ENCODE results near the gene ST6GALNAC2.
"Not testable (repeated sequence)": the region's sequence is repeated elsewhere in the genome, so short reads cannot be mapped to it uniquely, and the experiment has no call there.

The ST6GALNAC2 gene

GRCh38 chr17:76525513-76525833 is 60.2 kb downstream of the ST6GALNAC2 start:
- DNase-seq: not testable (repeated sequence)

DNA sequence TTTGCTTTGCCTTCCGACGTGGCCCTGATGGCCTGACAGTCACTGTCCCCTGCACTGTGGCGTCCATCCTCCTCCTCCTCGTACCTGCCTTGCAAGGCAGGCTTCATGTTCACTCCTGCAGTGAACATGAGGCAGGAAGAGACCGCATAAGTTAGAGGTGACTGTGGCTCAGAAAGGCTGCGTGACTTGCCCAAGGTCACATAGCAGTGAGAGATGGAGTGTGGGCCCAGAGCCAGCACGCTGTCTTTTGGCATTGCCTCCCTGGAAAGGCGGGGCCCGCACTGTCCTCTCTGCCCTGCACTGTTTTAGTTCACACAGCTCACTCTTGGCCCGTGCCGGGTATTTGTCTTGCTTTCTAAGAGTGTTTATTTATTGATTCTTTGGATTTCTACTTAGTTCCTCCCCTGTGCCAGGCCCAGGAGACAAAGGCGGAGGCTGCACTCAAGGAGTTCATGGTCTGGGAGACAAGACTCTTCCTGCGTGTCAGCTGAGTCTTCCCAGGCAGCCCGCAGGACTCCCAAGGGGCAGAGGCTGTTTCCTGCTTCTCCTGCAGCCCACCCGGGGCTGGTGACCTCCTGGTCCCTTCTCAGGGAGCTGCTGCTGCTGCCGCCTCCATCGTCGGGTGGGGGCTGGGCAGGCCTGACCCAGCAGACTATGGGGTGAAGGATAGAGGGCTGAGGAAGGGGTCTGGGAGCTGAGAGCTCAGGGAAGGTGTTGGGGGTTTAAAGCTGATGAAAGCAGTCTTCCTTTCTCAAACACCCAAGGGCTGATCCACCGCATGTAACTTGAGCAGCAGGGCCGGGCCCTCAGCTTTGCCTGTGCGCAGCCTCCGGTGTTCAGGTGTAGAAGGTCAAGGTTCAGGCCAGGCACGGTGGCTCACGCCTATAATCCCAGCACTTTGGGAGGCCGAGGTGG is 60.8 kb downstream of the ST6GALNAC2 start:
- DNase-seq: no peak

- DNase-seq: peak; percentile 26
These were observed 62.3 kb downstream of the ST6GALNAC2 start for GRCh38 chr17:76523084-76524037.

DNA sequence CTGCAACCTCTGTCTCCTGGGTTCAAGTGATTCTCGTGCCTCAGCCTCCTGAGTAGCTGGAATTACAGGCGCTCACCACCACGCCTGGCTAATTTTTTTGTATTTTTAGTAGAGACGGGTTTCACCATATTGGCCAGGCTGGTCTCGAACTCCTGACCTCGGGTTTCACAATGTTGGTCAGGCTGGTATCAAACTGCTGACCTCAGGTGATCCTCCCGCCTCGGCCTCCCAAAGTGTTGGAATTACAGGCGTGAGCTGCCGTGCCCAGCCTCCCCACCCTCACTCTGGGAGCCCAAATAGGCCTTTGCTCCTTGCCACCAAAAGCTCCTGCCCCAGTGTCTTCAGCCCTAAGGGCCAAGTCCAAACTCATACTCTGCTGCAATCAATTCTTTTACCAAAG is 64.0 kb downstream of the ST6GALNAC2 start:
- DNase-seq: not testable (repeated sequence)

GRCh38 chr17:76521262-76521661 is 64.4 kb downstream of the ST6GALNAC2 start:
- DNase-seq: no peak

- no peak for DNase-seq
These were observed 66.4 kb downstream of the ST6GALNAC2 start for GRCh38 chr17:76519048-76519966.

- DNase-seq: no peak
These were observed 68.0 kb downstream of the ST6GALNAC2 start for GRCh38 chr17:76517638-76518038.

Measured in GDM1 (cell line).